ENCODE results near the gene NMD3. TPM values are rescaled to one million over a fixed set of nuclear protein-coding genes. Genes with fewer than 3 reads are reported as not detected.

NMD3 gene
- polyA plus RNA-seq, 3 donors: 16.8 to 30.0 (median 20.7) TPM

GRCh38 chr3:161284989-161285388 is 63.9 kb downstream of the NMD3 start:
- Histone ChIP-seq H3K27me3 (ENCODE audit: control insufficient read depth in 2 of 2, insufficient read depth in 2 of 2, low read length in 2 of 2) (no peaks in the 10 kb centered on the region), H3K79me2 (ENCODE audit: insufficient read depth, low read length) (no peaks in the 10 kb centered on the region), H3K4me2 (replicated peaks; ENCODE audit: extremely low read depth, low read length, poor library complexity, severe bottlenecking) (no peak overlapping the region), H3K27ac (ENCODE audit: low read depth in 1 of 2, low read length in 2 of 2) (no peak overlapping the region), H3K4me3 (replicated peaks in 1 of 3; ENCODE audit: low read depth in 2 of 3, low read length in 3 of 3) (no peak overlapping the region), H2AFZ (ENCODE audit: insufficient read depth, low read depth, low read length, poor library complexity, severe bottlenecking) (no peak overlapping the region), H3K9me3 (replicated peaks in 1 of 2; ENCODE audit: control insufficient read depth in 1 of 2, insufficient read depth in 1 of 2, low read length in 2 of 2) (peaks cover 0 to 7% of the 10 kb centered on the region in 2 donors), H3K4me1 (ENCODE audit: control insufficient read depth in 1 of 2, insufficient read depth in 2 of 2, low read length in 2 of 2) (no peaks in the 10 kb centered on the region), H3K9ac (ENCODE audit: insufficient read depth, low read length, poor library complexity, severe bottlenecking) (no peak overlapping the region), H4K20me1 (ENCODE audit: insufficient read depth, low read length) (no peaks in the 10 kb centered on the region), H3K36me3 (replicated peaks in 1 of 2; ENCODE audit: control insufficient read depth in 1 of 2, insufficient read depth in 2 of 2, low read length in 2 of 2) (no peaks in the 10 kb centered on the region)
- Mint-ChIP-seq H3K27me3 (ENCODE audit: low read depth in 3 of 3) (peaks cover 0 to 2% (median 0%) of the 10 kb centered on the region in 3 donors), H3K27ac (no peak overlapping the region), H3K9me3 (peaks cover 6 to 26% (median 8%) of the 10 kb centered on the region in 7 donors), H3K4me1 (no peaks in the 10 kb centered on the region), H3K4me3 (no peak overlapping the region), H3K36me3 (no peaks in the 10 kb centered on the region)
- intact Hi-C loops (cut with micrococcal nuclease): no loop called here
- TF ChIP-seq CTCF (IDR thresholded peaks at IDR 0.05): no peak
- DNase-seq: no peak
- WGBS (ENCODE audit: insufficient coverage): 100% methylated on average over 1 of the region's 4 CpGs

- no peak overlapping the region for H3K27ac ChIP-seq (ENCODE audit: low read depth in 1 of 2, low read length in 2 of 2)
- intact Hi-C loops (cut with micrococcal nuclease): no loop called here
- no peak for DNase-seq
- H3K36me3 ChIP-seq (replicated peaks in 1 of 2; ENCODE audit: control insufficient read depth in 1 of 2, insufficient read depth in 2 of 2, low read length in 2 of 2): no peaks in the 10 kb centered on the region
- Mint-ChIP-seq H3K9me3 (peaks cover 0 to 9% (median 2%) of the 10 kb centered on the region in 7 donors), H3K27ac (no peak overlapping the region), H3K4me1 (no peaks in the 10 kb centered on the region), H3K36me3 (no peaks in the 10 kb centered on the region), H3K4me3 (no peak overlapping the region), H3K27me3 (ENCODE audit: low read depth in 3 of 3) (peaks cover 0 to 2% (median under 1%) of the 10 kb centered on the region in 3 donors)
- no peaks in the 10 kb centered on the region for H3K4me1 ChIP-seq (ENCODE audit: control insufficient read depth in 1 of 2, insufficient read depth in 2 of 2, low read length in 2 of 2)
- no peaks in the 10 kb centered on the region for H3K27me3 ChIP-seq (ENCODE audit: control insufficient read depth in 2 of 2, insufficient read depth in 2 of 2, low read length in 2 of 2)
- TF ChIP-seq CTCF (IDR thresholded peaks at IDR 0.05): no peak
- 100% methylated on average over 1 of the region's 4 CpGs for WGBS (ENCODE audit: insufficient coverage)
- H3K79me2 ChIP-seq (ENCODE audit: insufficient read depth, low read length): no peaks in the 10 kb centered on the region
- H3K9ac ChIP-seq (ENCODE audit: insufficient read depth, low read length, poor library complexity, severe bottlenecking): no peak overlapping the region
- H4K20me1 ChIP-seq (ENCODE audit: insufficient read depth, low read length): no peaks in the 10 kb centered on the region
- H3K4me3 ChIP-seq (replicated peaks in 1 of 3; ENCODE audit: low read depth in 2 of 3, low read length in 3 of 3): no peak overlapping the region
- no peak overlapping the region for H2AFZ ChIP-seq (ENCODE audit: insufficient read depth, low read depth, low read length, poor library complexity, severe bottlenecking)
- no peaks in the 10 kb centered on the region for H3K9me3 ChIP-seq (replicated peaks in 1 of 2; ENCODE audit: control insufficient read depth in 1 of 2, insufficient read depth in 1 of 2, low read length in 2 of 2)
- H3K4me2 ChIP-seq (replicated peaks; ENCODE audit: extremely low read depth, low read length, poor library complexity, severe bottlenecking): no peak overlapping the region
Measured at GRCh38 chr3:161289174-161289573, 68.1 kb downstream of the NMD3 start.

Data from CD14-positive monocyte (primary cell).